ENCODE data around the gene RABGAP1L.
"Not testable (repeated sequence)": the region's sequence is repeated elsewhere in the genome, so short reads cannot be mapped to it uniquely, and the experiment has no call there.

Gene RABGAP1L

GRCh38 chr1:174686213-174686612 lies 526.9 kb downstream of the RABGAP1L start:
- FAIRE-seq: no peak

GRCh38 chr1:174689524-174689923 lies 530.2 kb downstream of the RABGAP1L start:
- FAIRE-seq: no peak

GRCh38 chr1:174690266-174690665 lies 530.9 kb downstream of the RABGAP1L start:
- FAIRE-seq: peak; percentile 75

GRCh38 chr1:174692313-174692712 lies 533.0 kb downstream of the RABGAP1L start:
- FAIRE-seq: no peak

GRCh38 chr1:174693085-174693484 lies 533.8 kb downstream of the RABGAP1L start:
- no peak for FAIRE-seq

GRCh38 chr1:174693539-174693938 lies 534.2 kb downstream of the RABGAP1L start:
- not testable (repeated sequence) for FAIRE-seq

- FAIRE-seq: no peak
Measured at GRCh38 chr1:174696026-174696821, 536.9 kb downstream of the RABGAP1L start.

- no peak for FAIRE-seq
Measured at GRCh38 chr1:174700314-174700713, 541.0 kb downstream of the RABGAP1L start.

- no peak for FAIRE-seq
Measured at GRCh38 chr1:174700775-174701174, 541.5 kb downstream of the RABGAP1L start.

- no peak for FAIRE-seq
Measured at GRCh38 chr1:174701565-174701964, 542.2 kb downstream of the RABGAP1L start.

GRCh38 chr1:174702011-174702410 lies 542.7 kb downstream of the RABGAP1L start:
- FAIRE-seq: no peak

GRCh38 chr1:174703309-174703708 lies 544.0 kb downstream of the RABGAP1L start:
- no peak for FAIRE-seq

GRCh38 chr1:174704300-174704699 lies 545.0 kb downstream of the RABGAP1L start:
- no peak for FAIRE-seq

GRCh38 chr1:174710868-174711845 lies 551.8 kb downstream of the RABGAP1L start:
- no peak for FAIRE-seq

GRCh38 chr1:174711848-174712247 lies 552.5 kb downstream of the RABGAP1L start:
- not testable (repeated sequence) for FAIRE-seq

- no peak for FAIRE-seq
Measured at GRCh38 chr1:174712541-174712940, 553.2 kb downstream of the RABGAP1L start.

GRCh38 chr1:174713796-174714195 lies 554.5 kb downstream of the RABGAP1L start:
- FAIRE-seq: no peak

GRCh38 chr1:174719194-174719593 lies 559.9 kb downstream of the RABGAP1L start:
- peak; percentile 38 for FAIRE-seq

- FAIRE-seq: no peak
Measured at GRCh38 chr1:174720618-174721017, 561.3 kb downstream of the RABGAP1L start.

- FAIRE-seq: no peak
Measured at GRCh38 chr1:174721246-174721645, 561.9 kb downstream of the RABGAP1L start.

- FAIRE-seq: no peak
Measured at GRCh38 chr1:174723816-174724215, 564.5 kb downstream of the RABGAP1L start.

GRCh38 chr1:174724219-174724618 lies 564.9 kb downstream of the RABGAP1L start:
- no peak for FAIRE-seq

GRCh38 chr1:174726167-174726879 lies 567.0 kb downstream of the RABGAP1L start:
- peak; percentile 88 for FAIRE-seq

All from islet of Langerhans (tissue), 1 donor.